Heart left ventricle (tissue), 13 donors: ENCODE data around the gene CILP2.

ENCODE experiments used
- CTCF ChIP-seq, 12 donors: fragments of 200-600 bp; sonication (generic) in 4 of 12; IDR thresholded peaks; one replicate each; pipeline versions ENCODE4 v1.5.0 to v1.8.0; 2018 to 2022; ENCODE audit warnings: antibody characterized with exemption in 12 of 12, mild to moderate bottlenecking in 5 of 12
- POLR2A ChIP-seq, 2 donors: fragments of 450-650 bp; IDR thresholded peaks; one replicate each; pipeline ENCODE4 v1.6.1; 2017; ENCODE audit warnings: antibody characterized with exemption in 2 of 2, mild to moderate bottlenecking in 2 of 2, moderate library complexity in 2 of 2
- donor health status: ischemic (EF 13 %, LVEDD 7.1; RV severe dilation, severe dysfunction).
- donor health status: DM: no; HTN: yes; CAD: no.
- donor health status: DM: no; HTN: no; CAD: no.
- donor health status: ischemic (EF 25% LVEDD 6.9; RV normal size, moderate dysfunction).
- donor health status: ischemic (EF 25% LVEDD 5.7; RV mildly dilated, moderate dysfunction).
- donor health status: ischemic (EF 35%, LVEDD 5.7; RV mildly dilated, moderate dysfunction).
- donor health status: nonischemic (EF 11% LVEDD 7.7; RV severe dilation, severe dysfunction).
- donor health status: DM: yes; HTN: yes; CAD: no.
- donor health status: PGD.
- donor health status: ischemic (EF 29% LVEDD 5.4; RV normal size, mild dysfunction).
- donor health status: nonischemic (EF 23%, LVEDD 6.1; RV moderate dilation, normal function).

GRCh38 chr19:19547674-19548336 is 9.7 kb downstream of the CILP2 start:
- no peak for TF ChIP-seq CTCF (IDR thresholded peaks at IDR 0.05)
- TF ChIP-seq POLR2A (IDR thresholded peaks at IDR 0.05), result no peak
